ENCODE measurements around the gene ANKRD44. TPM values are rescaled to one million over a fixed set of nuclear protein-coding genes. Genes with fewer than 3 reads are reported as not detected.

Gene ANKRD44
- total RNA-seq, 4 donors from 2014 or later: 22.8 to 69.1 (median 37.5) TPM

- no peak for TF ChIP-seq CTCF (IDR thresholded peaks at IDR 0.05; ENCODE audit: low read depth)
These were observed 17.9 kb upstream of the ANKRD44 start for GRCh38 chr2:197328461-197328860.

- TF ChIP-seq CTCF (IDR thresholded peaks at IDR 0.05; ENCODE audit: low read depth): no peak
These were observed 17.0 kb upstream of the ANKRD44 start for GRCh38 chr2:197327472-197328098.

- no peak for TF ChIP-seq CTCF (IDR thresholded peaks at IDR 0.05; ENCODE audit: low read depth)
These were observed 16.5 kb upstream of the ANKRD44 start for GRCh38 chr2:197327073-197327471.

GRCh38 chr2:197324801-197325200 is 14.2 kb upstream of the ANKRD44 start:
- no peak for TF ChIP-seq CTCF (IDR thresholded peaks at IDR 0.05; ENCODE audit: low read depth)

- TF ChIP-seq CTCF (IDR thresholded peaks at IDR 0.05; ENCODE audit: low read depth): no peak
These were observed 12.4 kb upstream of the ANKRD44 start for GRCh38 chr2:197322724-197323720.

- no peak for TF ChIP-seq CTCF (IDR thresholded peaks at IDR 0.05; ENCODE audit: low read depth)
These were observed 11.6 kb upstream of the ANKRD44 start for GRCh38 chr2:197322143-197322542.

- no peak for TF ChIP-seq CTCF (IDR thresholded peaks at IDR 0.05; ENCODE audit: low read depth)
These were observed 4.8 kb upstream of the ANKRD44 start for GRCh38 chr2:197315371-197315770.
